OCI-LY3 (cell line): ENCODE results near the gene IER5L.

Source experiments
- EZH2phosphoT487 ChIP-seq: fragments of 200-600 bp; shearing (Covaris generic); IDR thresholded peaks from 2 replicates; pipeline ENCODE4 v1.6.1; 2018; ENCODE audit warnings: antibody characterized with exemption, mixed run types, low read depth
- TF ChIP-seq, protein P1 (sequence below): fragments of 200-600, 300-600 bp; sonication (generic); IDR thresholded peaks from 2 replicates; pipeline ENCODE4 v1.5.1; 2014; ENCODE audit warnings: antibody characterized with exemption, low read length, low read depth

DNA sequence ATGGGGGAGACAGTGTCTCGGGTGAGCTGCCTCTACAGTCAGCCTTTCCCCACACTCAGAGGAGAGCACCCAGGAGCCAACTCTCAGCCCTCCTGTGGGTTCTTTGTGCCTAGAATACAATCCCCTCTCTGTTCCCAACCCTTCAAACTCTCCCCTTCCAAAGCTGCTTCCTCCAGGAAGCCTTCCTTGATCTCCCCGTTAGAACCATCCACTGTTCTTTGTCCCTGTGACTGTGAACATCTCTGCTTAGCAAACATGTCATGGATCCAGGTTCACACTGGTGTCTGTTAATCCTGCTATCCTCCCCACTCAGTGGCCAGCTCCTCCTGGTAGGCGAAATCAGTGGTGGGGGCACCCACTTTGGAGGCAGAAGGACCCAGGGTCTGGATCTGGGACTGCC lies 16.2 kb upstream of the IER5L start:
- TF ChIP-seq, protein P1, sequence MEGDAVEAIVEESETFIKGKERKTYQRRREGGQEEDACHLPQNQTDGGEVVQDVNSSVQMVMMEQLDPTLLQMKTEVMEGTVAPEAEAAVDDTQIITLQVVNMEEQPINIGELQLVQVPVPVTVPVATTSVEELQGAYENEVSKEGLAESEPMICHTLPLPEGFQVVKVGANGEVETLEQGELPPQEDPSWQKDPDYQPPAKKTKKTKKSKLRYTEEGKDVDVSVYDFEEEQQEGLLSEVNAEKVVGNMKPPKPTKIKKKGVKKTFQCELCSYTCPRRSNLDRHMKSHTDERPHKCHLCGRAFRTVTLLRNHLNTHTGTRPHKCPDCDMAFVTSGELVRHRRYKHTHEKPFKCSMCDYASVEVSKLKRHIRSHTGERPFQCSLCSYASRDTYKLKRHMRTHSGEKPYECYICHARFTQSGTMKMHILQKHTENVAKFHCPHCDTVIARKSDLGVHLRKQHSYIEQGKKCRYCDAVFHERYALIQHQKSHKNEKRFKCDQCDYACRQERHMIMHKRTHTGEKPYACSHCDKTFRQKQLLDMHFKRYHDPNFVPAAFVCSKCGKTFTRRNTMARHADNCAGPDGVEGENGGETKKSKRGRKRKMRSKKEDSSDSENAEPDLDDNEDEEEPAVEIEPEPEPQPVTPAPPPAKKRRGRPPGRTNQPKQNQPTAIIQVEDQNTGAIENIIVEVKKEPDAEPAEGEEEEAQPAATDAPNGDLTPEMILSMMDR: no peak
- TF ChIP-seq EZH2phosphoT487: no peak
